Esophagus muscularis mucosa (tissue), 4 donors: ENCODE measurements around the gene USP15. TPM values are rescaled to one million over a fixed set of nuclear protein-coding genes. Genes with fewer than 3 reads are reported as not detected.
"Not testable (repeated sequence)": the region's sequence is repeated elsewhere in the genome, so short reads cannot be mapped to it uniquely, and the experiment has no call there.

Source experiments
- DNase-seq: peaks from one replicate; pipeline ENCODE4 v3.0.0-alpha.2; 2017; ENCODE audit errors: extremely low spot score
- H3K27ac ChIP-seq, 4 donors: fragments of 200-600 bp; sonication (generic); replicated peaks in 1 of 4; 1 replicate in 3 of 4; 2 replicates in 1 of 4; pipeline ENCODE4 v1.5.1; 2016 to 2019; ENCODE audit warnings: mild to moderate bottlenecking in 1 of 4
- H3K27me3 ChIP-seq, 4 donors: fragments of 200-600 bp; sonication (generic); one replicate each; pipeline versions ENCODE4 v1.5.1 to v1.6.0; 2016 to 2019
- H3K36me3 ChIP-seq, 4 donors: fragments of 200-600 bp; sonication (generic); one replicate each; pipeline ENCODE4 v1.5.1; 2016 to 2019
- H3K4me1 ChIP-seq, 4 donors: fragments of 200-600 bp; sonication (generic); one replicate each; pipeline ENCODE4 v1.5.1; 2016 to 2019
- H3K4me3 ChIP-seq, 4 donors: fragments of 200-600 bp; sonication (generic); 1 replicate in 2 of 4; 2 replicates in 2 of 4; pipeline ENCODE4 v1.5.1; 2016 to 2019; ENCODE audit warnings: mild to moderate bottlenecking in 4 of 4, moderate library complexity in 1 of 4
- H3K9me3 ChIP-seq, 4 donors: fragments of 200-600 bp; sonication (generic); 1 replicate in 3 of 4; 2 replicates in 1 of 4; pipeline ENCODE4 v1.5.1; 2016 to 2019
- CTCF ChIP-seq, 3 experiments: fragments of 200-600 bp in 2 of 3; fragments of 450-650 bp in 1 of 3; sonication (generic) in 2 of 3; IDR thresholded peaks; one replicate each; pipeline ENCODE4 v1.5.1; 2017 to 2019; ENCODE audit warnings: antibody characterized with exemption in 3 of 3, mild to moderate bottlenecking in 2 of 3, moderate library complexity in 1 of 3
- EP300 ChIP-seq: sonication (generic); formaldehyde crosslinking; IDR thresholded peaks from one replicate; pipeline ENCODE4 v1.6.1; 2017; ENCODE audit warnings: antibody characterized with exemption
- POLR2A ChIP-seq: fragments of 450-650 bp; IDR thresholded peaks from one replicate; pipeline ENCODE4 v1.6.1; 2017; ENCODE audit warnings: antibody characterized with exemption, moderate library complexity, mild to moderate bottlenecking, low read depth
- POLR2AphosphoS5 ChIP-seq, 2 donors: sonication (generic); formaldehyde crosslinking; IDR thresholded peaks; one replicate each; pipeline ENCODE4 v1.6.1; 2017; ENCODE audit warnings: antibody characterized with exemption in 2 of 2
- WGBS: methylation state at CpG from one replicate; pipeline ENCODE4 v1.1.5; 2018; 5-methylcytosine and 5-hydroxymethylcytosine counted together
- intact Hi-C: fragments of 100-400 bp; cut with DNase I; formaldehyde crosslinking; loops from one replicate; pipeline ENCODE4 v1.15.1; 2023
- total RNA-seq, 4 donors: library from RNA; depleted of rRNA; stranded (reverse); fragments of >200 nt; gene quantifications; one replicate each; pipeline versions ENCODE4 v1.1.0 to v1.2.1, GENCODE V29; 2016

USP15 gene
- total RNA-seq, 4 donors from 2014 or later, result 38.0 to 78.5 (median 49.9) TPM

- Histone ChIP-seq H3K36me3 (peaks cover 0 to 7% (median 0%) of the 10 kb centered on the region in 4 donors), H3K27me3 (no peaks in the 10 kb centered on the region), H3K9me3 (no peaks in the 10 kb centered on the region), H3K4me3 (no peak overlapping the region), H3K4me1 (no peaks in the 10 kb centered on the region), H3K27ac (no peak overlapping the region)
- no peak for DNase-seq
- intact Hi-C loops, result no loop called here
- 97% methylated on average over 4 of the region's 4 CpGs for WGBS
- no peak for TF ChIP-seq EP300
- no peak for TF ChIP-seq POLR2AphosphoS5 (IDR thresholded peaks at IDR 0.05)
- TF ChIP-seq POLR2A, result no peak
Observed at GRCh38 chr12:62363506-62363905, 103.3 kb downstream of the USP15 start.

GRCh38 chr12:62364697-62365096 is 104.5 kb downstream of the USP15 start:
- intact Hi-C loops, H3K9me3 ChIP-seq, H3K27ac ChIP-seq, H3K36me3 ChIP-seq, H3K4me3 ChIP-seq, H3K27me3 ChIP-seq, H3K4me1 ChIP-seq, DNase-seq: not testable (repeated sequence)
- WGBS, result 100% methylated on average over 1 of the region's 1 CpG

GRCh38 chr12:62365846-62366245 is 105.6 kb downstream of the USP15 start:
- peaks cover 0 to 13% (median 0%) of the 10 kb centered on the region in 4 donors for H3K36me3 ChIP-seq
- intact Hi-C loops, DNase-seq, H3K4me3 ChIP-seq, H3K27me3 ChIP-seq, H3K27ac ChIP-seq, H3K9me3 ChIP-seq, H3K4me1 ChIP-seq: not testable (repeated sequence)
- WGBS, result 92% methylated on average over 1 of the region's 1 CpG

- H3K27me3 ChIP-seq, H3K4me3 ChIP-seq, intact Hi-C loops, H3K36me3 ChIP-seq, H3K9me3 ChIP-seq, DNase-seq, H3K27ac ChIP-seq: not testable (repeated sequence)
- peaks cover 6 to 16% (median 7%) of the 10 kb centered on the region in 4 donors for H3K4me1 ChIP-seq
- WGBS, result 99% methylated on average over 3 of the region's 3 CpGs
Observed at GRCh38 chr12:62368430-62369223, 108.4 kb downstream of the USP15 start.

GRCh38 chr12:62370189-62370588 is 110.0 kb downstream of the USP15 start:
- Histone ChIP-seq H3K4me1 (peaks cover 6 to 16% (median 8%) of the 10 kb centered on the region in 4 donors), H3K36me3 (peaks cover 0 to 7% (median 0%) of the 10 kb centered on the region in 4 donors), H3K27ac (no peak overlapping the region), H3K4me3 (no peak overlapping the region), H3K27me3 (no peaks in the 10 kb centered on the region), H3K9me3 (no peaks in the 10 kb centered on the region)
- intact Hi-C loops, result no loop called here
- no peak for TF ChIP-seq POLR2A
- no peak for TF ChIP-seq CTCF (IDR thresholded peaks at IDR 0.05)
- no peak for TF ChIP-seq EP300
- TF ChIP-seq POLR2AphosphoS5 (IDR thresholded peaks at IDR 0.05), result no peak
- WGBS, result 95% methylated on average over 3 of the region's 3 CpGs
- no peak for DNase-seq

GRCh38 chr12:62371661-62372060 is 111.5 kb downstream of the USP15 start:
- no peaks in the 10 kb centered on the region for H3K9me3 ChIP-seq
- WGBS, result 80% methylated on average over 4 of the region's 4 CpGs
- no peaks in the 10 kb centered on the region for H3K27me3 ChIP-seq
- no peak for DNase-seq
- TF ChIP-seq POLR2A (no peak), POLR2AphosphoS5 (IDR thresholded peaks at IDR 0.05) (no peak), EP300 (no peak), CTCF (IDR thresholded peaks at IDR 0.05) (no peak)
- H3K36me3 ChIP-seq, result peaks cover 0 to 7% (median 0%) of the 10 kb centered on the region in 4 donors
- intact Hi-C loops, result no loop called here
- H3K27ac ChIP-seq, result no peak overlapping the region
- H3K4me1 ChIP-seq, result peaks cover 6 to 16% (median 8%) of the 10 kb centered on the region in 4 donors
- no peak overlapping the region for H3K4me3 ChIP-seq
